HT1080 (cell line): Measurements from ENCODE around the gene HSBP1. TPM values are rescaled to one million over a fixed set of nuclear protein-coding genes. Genes with fewer than 3 reads are reported as not detected.

ENCODE experiments used
- total RNA-seq: library from RNA; depleted of rRNA; stranded (reverse); fragments of >200 nt; shearing (Covaris generic); gene quantifications from 2 replicates; pipeline ENCODE4 v1.2.3, GENCODE V29; 2014; rRNA removed

HSBP1 gene
- total RNA-seq, 1 experiment from 2014 or later, result 177 TPM

Other genes with a start within 250 kb of the HSBP1 start
- 0.47 and 1.2 TPM in 2 replicates for gene MLYCD, start 91.1 kb downstream of the HSBP1 start, total RNA-seq
- gene OSGIN1, start 145.3 kb downstream of the HSBP1 start, total RNA-seq, result 2.1 and 3.8 TPM in 2 replicates
- not detected in 2 replicates for gene NECAB2, start 160.3 kb downstream of the HSBP1 start, total RNA-seq
- not detected in 2 replicates for gene SLC38A8, start 234.8 kb downstream of the HSBP1 start, total RNA-seq